ENCODE measurements around the gene ATP2B3. TPM values are rescaled to one million over a fixed set of nuclear protein-coding genes. Genes with fewer than 3 reads are reported as not detected.

Gene ATP2B3
- total RNA-seq, 2 experiments from 2014 or later: not detected

- ChIA-PET POLR2A (no interaction called here), CTCF (interaction anchor here (0.7 to 3.4 kb wide), 22 partner anchors 9 to 598 kb away, joined by 3 to 40 read pairs (median 5); partner anchors contain the start of genes CCNQ and DUSP9)
- Mint-ChIP-seq H3K36me3 (ENCODE audit: low read depth) (no peaks in the 10 kb centered on the region), H3K27me3 (no peaks in the 10 kb centered on the region), H3K4me3 (no peak overlapping the region), H3K4me1 (ENCODE audit: low read depth) (no peaks in the 10 kb centered on the region), H3K9me3 (no peaks in the 10 kb centered on the region), H3K27ac (no peak overlapping the region)
- no peak for DNase-seq
- no peak for TF ChIP-seq CTCF (IDR thresholded peaks at IDR 0.05)
- no peak for ATAC-seq
- intact Hi-C loops (cut with micrococcal nuclease): no loop called here
Measured at GRCh38 chrX:153539979-153540358, 22.5 kb downstream of the ATP2B3 start.

GRCh38 chrX:153544727-153545126 is 27.3 kb downstream of the ATP2B3 start:
- Mint-ChIP-seq H3K4me1 (ENCODE audit: low read depth) (no peaks in the 10 kb centered on the region), H3K9me3 (no peaks in the 10 kb centered on the region), H3K36me3 (ENCODE audit: low read depth) (no peaks in the 10 kb centered on the region), H3K4me3 (no peak overlapping the region), H3K27me3 (no peaks in the 10 kb centered on the region), H3K27ac (no peak overlapping the region)
- TF ChIP-seq CTCF (IDR thresholded peaks at IDR 0.05): no peak
- ChIA-PET POLR2A (no interaction called here), CTCF (no interaction called here)
- intact Hi-C loops (cut with micrococcal nuclease): no loop called here
- DNase-seq: no peak
- ATAC-seq: no peak

DNA sequence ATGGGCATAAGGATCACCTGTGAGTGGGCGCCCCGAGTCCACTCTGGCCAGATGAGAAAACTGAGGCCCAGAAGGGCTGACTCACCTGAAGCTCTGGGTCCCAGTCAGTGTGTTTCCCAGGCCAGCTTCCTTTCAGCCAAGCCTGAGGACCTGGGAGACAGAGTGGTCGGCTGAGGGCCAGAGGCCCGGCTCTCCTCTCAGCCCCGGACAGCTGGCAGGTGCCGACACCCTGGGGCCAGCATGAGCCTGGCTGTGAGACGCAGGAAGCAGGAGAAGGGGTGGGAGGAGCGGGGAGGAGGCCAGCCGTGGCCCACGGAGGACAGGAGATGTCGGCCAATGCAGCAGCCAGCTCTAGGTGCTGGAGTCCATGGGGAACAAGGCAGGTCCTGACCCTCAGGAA is 28.9 kb downstream of the ATP2B3 start:
- Mint-ChIP-seq H3K4me1 (ENCODE audit: low read depth) (no peaks in the 10 kb centered on the region), H3K9me3 (no peaks in the 10 kb centered on the region), H3K27me3 (no peaks in the 10 kb centered on the region), H3K36me3 (ENCODE audit: low read depth) (no peaks in the 10 kb centered on the region), H3K27ac (no peak overlapping the region), H3K4me3 (no peak overlapping the region)
- ChIA-PET POLR2A (no interaction called here), CTCF (interaction anchor here (1.3 kb wide), 1 partner anchor 121 kb away, joined by 3 read pairs; no protein-coding TSS in a partner anchor)
- ATAC-seq (no peak), DNase-seq (no peak)
- TF ChIP-seq CTCF (IDR thresholded peaks at IDR 0.05): no peak
- intact Hi-C loops (cut with micrococcal nuclease): no loop called here

GRCh38 chrX:153547195-153547594 is 29.8 kb downstream of the ATP2B3 start:
- no peak for TF ChIP-seq CTCF (IDR thresholded peaks at IDR 0.05)
- DNase-seq: no peak
- no peak overlapping the region for H3K4me3 Mint-ChIP-seq
- ChIA-PET POLR2A (interaction anchor here (0.6 kb wide), 1 partner anchor 315 kb away, joined by 3 read pairs; no protein-coding TSS in a partner anchor), CTCF (interaction anchor here (1.3 kb wide), 1 partner anchor 8 kb away, joined by 4 read pairs; no protein-coding TSS in a partner anchor)
- no peaks in the 10 kb centered on the region for H3K36me3 Mint-ChIP-seq (ENCODE audit: low read depth)
- no peaks in the 10 kb centered on the region for H3K4me1 Mint-ChIP-seq (ENCODE audit: low read depth)
- no peak for ATAC-seq
- no peaks in the 10 kb centered on the region for H3K27me3 Mint-ChIP-seq
- H3K9me3 Mint-ChIP-seq: no peaks in the 10 kb centered on the region
- intact Hi-C loops (cut with micrococcal nuclease): no loop called here
- H3K27ac Mint-ChIP-seq: no peak overlapping the region

DNA sequence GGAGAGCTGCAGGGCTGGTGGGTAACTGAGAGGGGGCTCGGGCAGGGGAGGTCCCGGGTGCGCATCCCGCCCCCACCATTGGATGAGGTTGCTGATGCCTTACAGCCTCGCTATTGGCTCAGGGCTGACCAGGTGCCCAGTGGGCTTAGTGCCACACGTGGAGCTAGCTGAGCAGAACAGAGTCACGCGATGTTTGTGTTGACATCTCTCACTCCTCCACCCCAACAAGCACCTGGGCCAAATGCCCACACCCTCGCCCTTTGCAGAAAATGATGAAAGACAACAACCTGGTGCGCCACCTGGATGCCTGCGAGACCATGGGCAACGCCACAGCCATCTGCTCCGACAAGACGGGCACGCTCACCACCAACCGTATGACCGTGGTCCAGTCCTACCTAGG is 31.8 kb downstream of the ATP2B3 start:
- Mint-ChIP-seq H3K4me1 (ENCODE audit: low read depth) (no peaks in the 10 kb centered on the region), H3K9me3 (no peaks in the 10 kb centered on the region), H3K27ac (no peak overlapping the region), H3K27me3 (no peaks in the 10 kb centered on the region), H3K4me3 (no peak overlapping the region), H3K36me3 (ENCODE audit: low read depth) (no peaks in the 10 kb centered on the region)
- CTCF ChIA-PET: interaction anchor here (0.8 to 3.1 kb wide), 2 partner anchors 9 to 87 kb away, joined by 3 to 9 read pairs; no protein-coding TSS in a partner anchor
- intact Hi-C loops (cut with micrococcal nuclease): no loop called here
- DNase-seq (no peak), ATAC-seq (no peak)
- no peak for TF ChIP-seq CTCF (IDR thresholded peaks at IDR 0.05)
- POLR2A ChIA-PET: no interaction called here

All from activated CD8-positive, alpha-beta T cell treated with anti-CD3 and anti-CD28 coated beads for 36 hours (primary cell).